IMR-90 (cell line): ENCODE measurements around the gene ABCA8.

ENCODE experiments used
- BHLHE40 ChIP-seq: fragments of 150-350 bp; IDR thresholded peaks from 2 replicates; pipeline ENCODE4 v1.6.1; 2016; ENCODE audit warnings: mild to moderate bottlenecking, low read depth, low read length
- CEBPB ChIP-seq: IDR thresholded peaks from 2 replicates; pipeline ENCODE4 v1.6.1; 2012; ENCODE audit warnings: low read depth, low read length, improper control_type of control experiment
- MAZ ChIP-seq: IDR thresholded peaks from 2 replicates; pipeline ENCODE4 v1.6.1; 2012; ENCODE audit warnings: low read depth, mild to moderate bottlenecking, low read length, improper control_type of control experiment, moderate library complexity, borderline replicate concordance
- MXI1 ChIP-seq: IDR thresholded peaks from 2 replicates; pipeline ENCODE4 v1.6.1; 2012; ENCODE audit warnings: low read depth, mild to moderate bottlenecking, low read length, moderate library complexity, borderline replicate concordance
- POLR2A ChIP-seq: IDR thresholded peaks from 2 replicates; pipeline ENCODE4 v1.6.1; 2012; ENCODE audit warnings: mild to moderate bottlenecking, low read depth, low read length
- RAD21 ChIP-seq: IDR thresholded peaks from 2 replicates; pipeline ENCODE4 v1.6.1; 2012; ENCODE audit warnings: low read length, improper control_type of control experiment
- USF2 ChIP-seq: fragments of 150-350 bp; IDR thresholded peaks from 2 replicates; pipeline ENCODE4 v1.6.1; 2017; ENCODE audit warnings: mild to moderate bottlenecking, antibody characterized with exemption, low read length, low read depth
- TF ChIP-seq, protein P1 (sequence below): conservative IDR thresholded peaks from 2 replicates; pipeline ENCODE4 v1.5.1; 2012; ENCODE audit warnings: mild to moderate bottlenecking, low read depth, low read length, improper control_type of control experiment

GRCh38 chr17:68993112-68993511 is 37.9 kb upstream of the ABCA8 start:
- TF ChIP-seq, protein P1, sequence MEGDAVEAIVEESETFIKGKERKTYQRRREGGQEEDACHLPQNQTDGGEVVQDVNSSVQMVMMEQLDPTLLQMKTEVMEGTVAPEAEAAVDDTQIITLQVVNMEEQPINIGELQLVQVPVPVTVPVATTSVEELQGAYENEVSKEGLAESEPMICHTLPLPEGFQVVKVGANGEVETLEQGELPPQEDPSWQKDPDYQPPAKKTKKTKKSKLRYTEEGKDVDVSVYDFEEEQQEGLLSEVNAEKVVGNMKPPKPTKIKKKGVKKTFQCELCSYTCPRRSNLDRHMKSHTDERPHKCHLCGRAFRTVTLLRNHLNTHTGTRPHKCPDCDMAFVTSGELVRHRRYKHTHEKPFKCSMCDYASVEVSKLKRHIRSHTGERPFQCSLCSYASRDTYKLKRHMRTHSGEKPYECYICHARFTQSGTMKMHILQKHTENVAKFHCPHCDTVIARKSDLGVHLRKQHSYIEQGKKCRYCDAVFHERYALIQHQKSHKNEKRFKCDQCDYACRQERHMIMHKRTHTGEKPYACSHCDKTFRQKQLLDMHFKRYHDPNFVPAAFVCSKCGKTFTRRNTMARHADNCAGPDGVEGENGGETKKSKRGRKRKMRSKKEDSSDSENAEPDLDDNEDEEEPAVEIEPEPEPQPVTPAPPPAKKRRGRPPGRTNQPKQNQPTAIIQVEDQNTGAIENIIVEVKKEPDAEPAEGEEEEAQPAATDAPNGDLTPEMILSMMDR = no peak
- TF ChIP-seq BHLHE40 = no peak
- no peak for TF ChIP-seq USF2
- TF ChIP-seq POLR2A = no peak
- TF ChIP-seq MXI1 = no peak
- TF ChIP-seq CEBPB = no peak
- TF ChIP-seq MAZ = no peak
- TF ChIP-seq RAD21 = no peak
